K562 (cell line): ENCODE results near the gene ZSWIM1. TPM values are rescaled to one million over a fixed set of nuclear protein-coding genes. Genes with fewer than 3 reads are reported as not detected.

Experiments
- ATF3 ChIP-seq, 2 experiments: fragments of 450-650 bp in 1 of 2; sonication (generic) in 1 of 2; formaldehyde crosslinking in 1 of 2; IDR thresholded peaks in 1 of 2; conservative IDR thresholded peaks in 1 of 2; 2 replicates each; pipeline versions ENCODE4 v1.6.1 to v1.8.1; 2016 to 2023; ENCODE audit warnings: mild to moderate bottlenecking in 2 of 2, moderate library complexity in 2 of 2, inconsistent platforms in 1 of 2, missing genetic modification reagents in 1 of 2
- CBFA2T3 ChIP-seq: fragments of 450-650 bp; IDR thresholded peaks from 2 replicates; pipeline ENCODE4 v1.6.1; 2017
- ELF4 ChIP-seq: fragments of 450-650 bp; formaldehyde crosslinking; IDR thresholded peaks from 2 replicates; pipeline ENCODE4 v1.4.0; 2022; ENCODE audit warnings: missing genetic modification characterization
- ETS2 ChIP-seq: IDR thresholded peaks from 2 replicates; pipeline ENCODE4 v1.6.1; 2016; ENCODE audit warnings: borderline replicate concordance, missing genetic modification characterization, mild to moderate bottlenecking, moderate library complexity, missing compliant biosample characterization; ENCODE audit not compliant: poor library complexity, severe bottlenecking
- FOXA3 ChIP-seq, 2 experiments: fragments of 450-650 bp in 1 of 2; sonication (generic) in 1 of 2; formaldehyde crosslinking; IDR thresholded peaks in 1 of 2; conservative IDR thresholded peaks in 1 of 2; 2 replicates each; pipeline versions ENCODE4 v1.4.0 to v1.8.0; 2020 to 2022; ENCODE audit warnings: mild to moderate bottlenecking in 2 of 2, missing genetic modification reagents in 1 of 2
- ID3 ChIP-seq, 2 experiments: fragments of 250-450 bp in 1 of 2; fragments of 450-650 bp in 1 of 2; sonication (Bioruptor Pico) in 1 of 2; IDR thresholded peaks; 2 replicates each; pipeline versions ENCODE4 v1.6.1 to v1.8.0; 2016 to 2021; ENCODE audit warnings: mild to moderate bottlenecking in 2 of 2, moderate library complexity in 2 of 2, missing compliant biosample characterization in 1 of 2, missing genetic modification characterization in 1 of 2
- NEUROD1 ChIP-seq: fragments of 150-350 bp; IDR thresholded peaks from 2 replicates; pipeline ENCODE4 v1.6.1; 2014; ENCODE audit warnings: borderline replicate concordance, low read length, low read depth; ENCODE audit not compliant: partially characterized antibody
- POLR2G ChIP-seq: fragments of 200-400 bp; formaldehyde crosslinking; IDR thresholded peaks from 2 replicates; pipeline ENCODE4 v1.6.1; 2017; ENCODE audit warnings: low read depth, mild to moderate bottlenecking, antibody characterized with exemption, low read length, moderate library complexity
- PTTG1 ChIP-seq: fragments of 450-650 bp; IDR thresholded peaks from 2 replicates; pipeline ENCODE4 v1.6.1; 2016; ENCODE audit warnings: low read depth, mild to moderate bottlenecking, missing genetic modification characterization, missing compliant biosample characterization
- RBM39 ChIP-seq: fragments of 200-400 bp; formaldehyde crosslinking; optimal IDR thresholded peaks from 2 replicates; pipeline ENCODE3; 2018; ENCODE audit warnings: low read depth, low read length
- RFX1 ChIP-seq: fragments of 450-650 bp; IDR thresholded peaks from 2 replicates; pipeline ENCODE4 v1.6.1; 2016; ENCODE audit warnings: mild to moderate bottlenecking, moderate library complexity
- RFX7 ChIP-seq: fragments of 250-450 bp; sonication (Bioruptor Pico); IDR thresholded peaks from 2 replicates; pipeline ENCODE4 v1.5.1; 2021; ENCODE audit warnings: mild to moderate bottlenecking
- SUPT5H ChIP-seq: fragments of 450-650 bp; IDR thresholded peaks from 2 replicates; pipeline ENCODE4 v1.6.1; 2016
- TEAD1 ChIP-seq, 2 experiments: fragments of 450-650 bp in 1 of 2; sonication (generic) in 1 of 2; formaldehyde crosslinking; IDR thresholded peaks; 2 replicates each; pipeline versions ENCODE4 v1.4.0 to v1.8.0; 2020 to 2022; ENCODE audit warnings: mild to moderate bottlenecking in 2 of 2, missing genetic modification reagents in 1 of 2
- TFE3 ChIP-seq: fragments of 450-650 bp; formaldehyde crosslinking; IDR thresholded peaks from 2 replicates; pipeline ENCODE4 v1.4.0; 2020; ENCODE audit warnings: mild to moderate bottlenecking, mixed read lengths
- VEZF1 ChIP-seq: fragments of 200-800 bp; sonication (Bioruptor generic); IDR thresholded peaks from 2 replicates; pipeline ENCODE4 v1.6.1; 2017; ENCODE audit warnings: missing genetic modification characterization, missing compliant biosample characterization
- ZBTB34 ChIP-seq: fragments of 250-450 bp; sonication (Bioruptor Pico); IDR thresholded peaks from 2 replicates; pipeline ENCODE4 v1.8.0; 2021; ENCODE audit warnings: mild to moderate bottlenecking, moderate library complexity
- ZNF551 ChIP-seq: fragments of 250-450 bp; sonication (Bioruptor Pico); IDR thresholded peaks from 2 replicates; pipeline ENCODE4 v1.5.0; 2021; ENCODE audit warnings: mild to moderate bottlenecking, moderate library complexity
- ZNF644 ChIP-seq: fragments of 200-800 bp; sonication (Bioruptor generic); IDR thresholded peaks from 2 replicates; pipeline ENCODE4 v1.6.1; 2016; ENCODE audit warnings: low read depth, missing genetic modification characterization, missing compliant biosample characterization
- polyA plus RNA-seq, 8 experiments: library from polyadenylated mRNA; depleted of rRNA in 4 of 8; stranded (reverse) in 5 of 8; unstranded in 3 of 8; fragments of >200 nt; fragmentation: Nextera tagmentation in 2 of 8; fragmentation: Illumina TruSeq in 1 of 8; extraction: Ambion mirVana in 2 of 8; extraction: Trizol in 1 of 8; gene quantifications; 2 replicates each; pipeline versions ENCODE4 v1.2.1 to v1.2.3, GENCODE V29; 2011 to 2014; ENCODE audit warnings: inconsistent platforms in 1 of 8, missing spikeins in 1 of 8
- total RNA-seq, 7 experiments: library from RNA; depleted of rRNA in 6 of 7; stranded (reverse); fragments of >200 nt in 6 of 7; fragmentation: Illumina TruSeq in 2 of 7; extraction: Trizol in 2 of 7; gene quantifications; 2 replicates each; pipeline versions ENCODE4 v1.2.1 to v1.2.3, GENCODE V29; 2011 to 2021; ENCODE audit warnings: low replicate concordance in 1 of 7

Gene ZSWIM1
- total and polyA plus RNA-seq, 9 of the 15 experiments (the other 6 are each of a cell fraction or from before 2014, with no cell fraction given), result 2.5 to 15.6 (median 9.5) TPM

GRCh38 chr20:45910670-45911485 is 29.9 kb downstream of the ZSWIM1 start (continued):
- TF ChIP-seq RFX7 (CRISPR knock-in tag) (no peak), VEZF1 (peak; percentile 66), SUPT5H (peak; percentile 93), ID3 (CRISPR knock-in tag; IDR thresholded peaks at IDR 0.05) (no peak), ID3 (tag; IDR thresholded peaks at IDR 0.05) (no peak), ATF3 (IDR thresholded peaks at IDR 0.05) (peak; percentile 99), ATF3 (CRISPR knock-in tag; conservative IDR thresholded peaks at IDR 0.05) (peak; percentile 97), NEUROD1 (peak; percentile 5), TEAD1 (CRISPR knock-in tag; IDR thresholded peaks at IDR 0.05) (0 out of 4 replicates have a peak, but pooled peaks of 1 of the 2 experiments have one; percentile 46), ZNF644 (tag) (no peak), ZNF551 (CRISPR knock-in tag) (no peak), TFE3 (CRISPR knock-in tag) (no peak), FOXA3 (CRISPR knock-in tag; conservative IDR thresholded peaks at IDR 0.05 in 1 of 2, IDR thresholded peaks at IDR 0.05 in 1 of 2) (no peak), RBM39 (no peak), PTTG1 (no peak), RFX1 (no peak), CBFA2T3 (no peak), ZBTB34 (CRISPR knock-in tag) (no peak), ETS2 (tag) (no peak), POLR2G (peak; percentile 80), ELF4 (CRISPR knock-in tag) (peak; percentile 86)
